Lung (tissue), 12 donors: ENCODE results near the gene GJB2. TPM values are rescaled to one million over a fixed set of nuclear protein-coding genes. Genes with fewer than 3 reads are reported as not detected.

Experiments used
- ATAC-seq: fragments of 200-7000 bp; cut with Tn5 transposase; one replicate; pipeline ENCODE4 v1.9.1; 2020; ENCODE audit warnings: moderate number of reproducible peaks; ENCODE audit not compliant: insufficient read depth, low FRiP score
- DNase-seq, 3 donors: peaks; one replicate each; pipeline ENCODE4 v3.0.0-alpha.2; 2013 to 2017
- H3K27ac ChIP-seq, 2 donors: one replicate each; pipeline ENCODE4 v1.5.1; 2013; ENCODE audit warnings: mild to moderate bottlenecking in 2 of 2, moderate library complexity in 2 of 2, control low read depth in 1 of 2, inconsistent platforms in 1 of 2, low read depth in 1 of 2, low read length in 1 of 2
- H3K27me3 ChIP-seq, 3 donors: one replicate each; pipeline ENCODE4 v1.5.1; 2013; ENCODE audit warnings: low read length in 2 of 3; ENCODE audit not compliant: control insufficient read depth in 3 of 3, insufficient read depth in 3 of 3
- H3K36me3 ChIP-seq, 4 donors: one replicate each; pipeline ENCODE4 v1.5.1; 2013; ENCODE audit warnings: low read length in 4 of 4, mild to moderate bottlenecking in 1 of 4, moderate library complexity in 1 of 4; ENCODE audit not compliant: control insufficient read depth in 4 of 4, insufficient read depth in 4 of 4
- H3K4me1 ChIP-seq, 5 donors: one replicate each; pipeline ENCODE4 v1.5.1; 2013; ENCODE audit warnings: low read length in 5 of 5, mild to moderate bottlenecking in 2 of 5, moderate library complexity in 1 of 5; ENCODE audit not compliant: control insufficient read depth in 5 of 5, insufficient read depth in 5 of 5
- H3K4me3 ChIP-seq: one replicate; pipeline ENCODE4 v1.5.1; 2013; ENCODE audit warnings: mild to moderate bottlenecking, control low read depth, moderate library complexity
- H3K9ac ChIP-seq, 2 donors: one replicate each; pipeline ENCODE4 v1.5.1; 2013; ENCODE audit warnings: low read length in 2 of 2, control low read depth in 1 of 2; ENCODE audit not compliant: insufficient read depth in 1 of 2
- H3K9me3 ChIP-seq, 4 donors: one replicate each; pipeline ENCODE4 v1.5.1; 2013; ENCODE audit warnings: low read length in 3 of 4, mild to moderate bottlenecking in 1 of 4, moderate library complexity in 1 of 4; ENCODE audit not compliant: control insufficient read depth in 4 of 4, insufficient read depth in 3 of 4
- WGBS, 2 donors: extraction: QIAGEN DNeasy Blood & Tissue Kit; methylation state at CpG; one replicate each; pipeline ENCODE4 v1.1.7; 2013; 5-methylcytosine and 5-hydroxymethylcytosine counted together
- polyA plus RNA-seq, 2 donors: library from polyadenylated mRNA; stranded (reverse); fragments of 200-250 nt; gene quantifications; one replicate each; pipeline ENCODE4 v1.2.1, GENCODE V29; 2013
- total RNA-seq, 2 donors: library from RNA; depleted of rRNA in 1 of 2; stranded (reverse); fragments of >200 nt in 1 of 2; gene quantifications; one replicate each; pipeline ENCODE4 v1.2.1, GENCODE V29; 2014 to 2021
- TF ChIP-seq, protein P1 (sequence below): IDR thresholded peaks from 2 replicates; pipeline ENCODE4 v1.5.1; 2012; ENCODE audit warnings: mild to moderate bottlenecking; ENCODE audit errors: control extremely low read depth, extremely low read depth
- donor health status: control.
- donor health status: control.
- donor health status: Bipolar disorder and iron deficiency.
- donor health status: healthy.
- donor health status: DM: yes; HTN: yes; CAD: no.

The GJB2 gene
- total and polyA plus RNA-seq, 4 donors = 0.71 to 7.2 (median 1.5) TPM

DNA sequence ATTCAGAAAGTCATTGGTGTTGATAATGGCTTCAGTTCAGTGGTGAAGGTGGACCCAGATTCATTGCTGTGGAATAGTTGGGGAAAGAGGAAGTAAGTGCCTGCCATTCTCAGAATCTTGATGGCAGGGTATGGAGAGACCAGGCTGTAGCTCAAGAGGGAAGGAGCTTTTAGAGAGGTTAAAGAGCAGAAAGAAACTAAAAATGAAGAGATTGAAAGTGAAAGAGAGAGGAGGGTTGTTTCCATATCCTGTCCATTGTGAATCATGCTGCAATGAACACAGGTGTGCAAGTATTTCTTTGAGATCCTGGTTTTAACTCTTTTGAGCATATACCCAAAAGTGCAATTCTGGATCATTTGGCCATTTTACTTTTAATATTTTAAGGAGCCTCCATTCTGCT is 26.8 kb upstream of the GJB2 start:
- H3K4me1 ChIP-seq = peaks cover 0 to 1% (median 0%) of the 10 kb centered on the region in 5 donors
- TF ChIP-seq, protein P1, sequence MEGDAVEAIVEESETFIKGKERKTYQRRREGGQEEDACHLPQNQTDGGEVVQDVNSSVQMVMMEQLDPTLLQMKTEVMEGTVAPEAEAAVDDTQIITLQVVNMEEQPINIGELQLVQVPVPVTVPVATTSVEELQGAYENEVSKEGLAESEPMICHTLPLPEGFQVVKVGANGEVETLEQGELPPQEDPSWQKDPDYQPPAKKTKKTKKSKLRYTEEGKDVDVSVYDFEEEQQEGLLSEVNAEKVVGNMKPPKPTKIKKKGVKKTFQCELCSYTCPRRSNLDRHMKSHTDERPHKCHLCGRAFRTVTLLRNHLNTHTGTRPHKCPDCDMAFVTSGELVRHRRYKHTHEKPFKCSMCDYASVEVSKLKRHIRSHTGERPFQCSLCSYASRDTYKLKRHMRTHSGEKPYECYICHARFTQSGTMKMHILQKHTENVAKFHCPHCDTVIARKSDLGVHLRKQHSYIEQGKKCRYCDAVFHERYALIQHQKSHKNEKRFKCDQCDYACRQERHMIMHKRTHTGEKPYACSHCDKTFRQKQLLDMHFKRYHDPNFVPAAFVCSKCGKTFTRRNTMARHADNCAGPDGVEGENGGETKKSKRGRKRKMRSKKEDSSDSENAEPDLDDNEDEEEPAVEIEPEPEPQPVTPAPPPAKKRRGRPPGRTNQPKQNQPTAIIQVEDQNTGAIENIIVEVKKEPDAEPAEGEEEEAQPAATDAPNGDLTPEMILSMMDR = no peak
- H3K9ac ChIP-seq = no peak overlapping the region
- H3K27me3 ChIP-seq = peaks cover 0 to 5% (median 3%) of the 10 kb centered on the region in 3 donors
- H3K36me3 ChIP-seq = no peaks in the 10 kb centered on the region
- ATAC-seq = no peak
- H3K4me3 ChIP-seq = no peak overlapping the region
- peaks cover 0 to 4% (median 0%) of the 10 kb centered on the region in 4 donors for H3K9me3 ChIP-seq
- H3K27ac ChIP-seq = no peak overlapping the region
- DNase-seq = no peak

DNA sequence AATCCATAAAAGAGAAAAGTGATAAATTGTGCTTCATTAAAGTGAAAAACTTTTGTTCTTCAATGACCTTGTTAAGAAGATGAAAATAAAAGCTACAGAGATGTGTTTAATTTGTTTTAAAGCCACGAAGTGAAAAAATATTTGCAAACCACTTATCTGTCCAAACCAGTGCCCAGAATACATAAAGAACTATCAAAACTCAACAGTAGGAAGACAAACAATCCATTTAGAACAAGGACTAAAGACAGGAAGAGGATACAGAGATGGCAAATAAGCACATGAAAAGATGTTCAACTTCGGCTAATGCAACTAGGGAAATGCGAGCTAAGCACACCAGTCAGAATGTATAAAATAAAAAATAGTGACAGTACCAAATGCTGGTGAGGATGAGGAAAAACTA is 24.4 kb upstream of the GJB2 start:
- Histone ChIP-seq H3K27me3 (peaks cover 0 to 5% (median 3%) of the 10 kb centered on the region in 3 donors), H3K9me3 (peaks cover 0 to 4% (median 0%) of the 10 kb centered on the region in 4 donors), H3K9ac (no peak overlapping the region), H3K4me3 (no peak overlapping the region), H3K4me1 (peaks cover 0 to 1% (median 0%) of the 10 kb centered on the region in 5 donors), H3K36me3 (no peaks in the 10 kb centered on the region), H3K27ac (no peak overlapping the region)
- TF ChIP-seq, protein P1 = no peak
- DNase-seq (no peak), ATAC-seq (no peak)
- WGBS, 2 donors = 51 to 63% methylated on average over 3 of the region's 3 CpGs

DNA sequence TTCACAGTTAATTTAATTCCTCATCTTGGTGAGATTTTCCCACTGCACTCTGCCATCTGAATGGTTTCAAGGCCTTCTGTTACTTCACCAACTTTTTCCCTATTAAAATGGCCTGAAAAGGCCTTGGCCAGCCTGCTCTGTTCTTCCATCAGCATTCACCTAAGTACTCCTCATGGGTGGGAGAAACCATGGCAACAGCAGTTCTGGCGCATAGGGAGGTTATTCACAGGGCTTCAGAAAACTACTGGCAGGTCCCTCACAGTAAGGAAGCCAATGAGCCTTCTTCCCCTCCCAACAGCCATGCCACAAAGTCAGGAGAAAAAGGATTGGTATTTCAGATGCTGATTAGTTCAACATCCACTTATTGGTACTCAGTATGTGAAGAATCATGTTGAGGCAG is 17.2 kb upstream of the GJB2 start:
- ATAC-seq (no peak), DNase-seq (no peak)
- H3K36me3 ChIP-seq = no peaks in the 10 kb centered on the region
- no peaks in the 10 kb centered on the region for H3K9me3 ChIP-seq
- 90 to 91% methylated on average over 1 of the region's 1 CpG for WGBS, 2 donors
- H3K4me1 ChIP-seq = no peaks in the 10 kb centered on the region
- H3K27me3 ChIP-seq = no peaks in the 10 kb centered on the region
- H3K27ac ChIP-seq = no peak overlapping the region
- H3K9ac ChIP-seq = no peak overlapping the region
- TF ChIP-seq, protein P1 = no peak
- H3K4me3 ChIP-seq = no peak overlapping the region

DNA sequence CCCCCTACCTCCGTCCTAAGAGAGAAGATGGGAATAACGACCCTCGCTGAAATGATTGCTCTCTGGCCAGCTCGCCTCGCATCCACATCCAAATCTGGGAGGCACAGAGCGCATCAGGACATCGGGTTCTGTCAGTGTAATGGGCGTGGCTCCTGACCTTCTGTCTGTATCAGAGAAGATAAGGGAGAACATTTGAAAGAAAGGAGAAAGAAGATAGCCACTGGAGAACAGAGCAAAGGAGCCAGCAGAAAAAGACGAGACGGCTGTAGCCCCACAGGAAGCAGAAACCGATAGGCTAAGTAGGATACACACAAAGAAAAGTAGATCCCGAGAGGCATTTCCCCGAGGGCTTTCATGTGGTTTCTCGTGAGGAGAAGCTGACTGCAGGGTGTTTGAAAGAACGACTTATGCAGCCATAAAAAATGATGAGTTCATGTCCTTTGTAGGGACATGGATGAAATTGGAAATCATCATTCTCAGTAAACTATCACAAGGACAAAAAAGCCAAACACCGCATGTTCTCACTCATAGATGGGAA is 14.0 kb upstream of the GJB2 start:
- Histone ChIP-seq H3K36me3 (no peaks in the 10 kb centered on the region), H3K9me3 (no peaks in the 10 kb centered on the region), H3K27ac (no peak overlapping the region), H3K4me1 (no peaks in the 10 kb centered on the region), H3K9ac (no peak overlapping the region), H3K27me3 (no peaks in the 10 kb centered on the region), H3K4me3 (no peak overlapping the region)
- DNase-seq = no peak
- WGBS, 2 donors = 75 to 83% methylated on average over 16 of the region's 16 CpGs
- TF ChIP-seq, protein P1 = no peak
- no peak for ATAC-seq
